Glutamatergic neuron (in vitro differentiated cells): ENCODE results near the gene LMTK3. TPM values are rescaled to one million over a fixed set of nuclear protein-coding genes. Genes with fewer than 3 reads are reported as not detected.

Experiments
- DNase-seq: peaks from one replicate; pipeline ENCODE4 v3.0.0; 2022
- H3K27ac Mint-ChIP-seq: one replicate; pipeline ENCODE4 v1.8.0; 2020; ENCODE audit warnings: mild to moderate bottlenecking, mixed read lengths, inconsistent platforms; ENCODE audit not compliant: unreplicated experiment
- H3K27me3 Mint-ChIP-seq: one replicate; pipeline ENCODE4 v1.8.0; 2020; ENCODE audit warnings: mild to moderate bottlenecking, moderate library complexity, mixed read lengths, inconsistent platforms; ENCODE audit not compliant: unreplicated experiment
- H3K36me3 Mint-ChIP-seq: one replicate; pipeline ENCODE4 v1.8.0; 2020; ENCODE audit warnings: mild to moderate bottlenecking, mixed read lengths, inconsistent platforms; ENCODE audit not compliant: unreplicated experiment
- H3K4me1 Mint-ChIP-seq: one replicate; pipeline ENCODE4 v1.8.0; 2020; ENCODE audit warnings: mild to moderate bottlenecking, low read depth, mixed read lengths, inconsistent platforms; ENCODE audit not compliant: unreplicated experiment
- H3K4me3 Mint-ChIP-seq: one replicate; pipeline ENCODE4 v1.8.0; 2020; ENCODE audit warnings: mild to moderate bottlenecking, mixed read lengths, inconsistent platforms; ENCODE audit not compliant: unreplicated experiment
- H3K9me3 Mint-ChIP-seq: one replicate; pipeline ENCODE4 v1.8.0; 2020; ENCODE audit warnings: mild to moderate bottlenecking, moderate library complexity, mixed read lengths, inconsistent platforms; ENCODE audit not compliant: unreplicated experiment
- total RNA-seq: library from RNA; stranded (reverse); fragmentation: NEBNext Ultra II Directional; extraction: Animal tissue kit (Norgen Biotek cat#: 25700); gene quantifications from one replicate; pipeline ENCODE4 v1.2.1, GENCODE V29; 2021; ENCODE audit not compliant: unreplicated experiment
- TF ChIP-seq, protein P1 (sequence below): fragments of 200-600 bp; sonication (generic); IDR thresholded peaks from one replicate; pipeline ENCODE4 v1.5.0; 2021; ENCODE audit not compliant: partially characterized antibody, unreplicated experiment

LMTK3 gene
- total RNA-seq, 1 donor from 2014 or later: 36.3 TPM

DNA sequence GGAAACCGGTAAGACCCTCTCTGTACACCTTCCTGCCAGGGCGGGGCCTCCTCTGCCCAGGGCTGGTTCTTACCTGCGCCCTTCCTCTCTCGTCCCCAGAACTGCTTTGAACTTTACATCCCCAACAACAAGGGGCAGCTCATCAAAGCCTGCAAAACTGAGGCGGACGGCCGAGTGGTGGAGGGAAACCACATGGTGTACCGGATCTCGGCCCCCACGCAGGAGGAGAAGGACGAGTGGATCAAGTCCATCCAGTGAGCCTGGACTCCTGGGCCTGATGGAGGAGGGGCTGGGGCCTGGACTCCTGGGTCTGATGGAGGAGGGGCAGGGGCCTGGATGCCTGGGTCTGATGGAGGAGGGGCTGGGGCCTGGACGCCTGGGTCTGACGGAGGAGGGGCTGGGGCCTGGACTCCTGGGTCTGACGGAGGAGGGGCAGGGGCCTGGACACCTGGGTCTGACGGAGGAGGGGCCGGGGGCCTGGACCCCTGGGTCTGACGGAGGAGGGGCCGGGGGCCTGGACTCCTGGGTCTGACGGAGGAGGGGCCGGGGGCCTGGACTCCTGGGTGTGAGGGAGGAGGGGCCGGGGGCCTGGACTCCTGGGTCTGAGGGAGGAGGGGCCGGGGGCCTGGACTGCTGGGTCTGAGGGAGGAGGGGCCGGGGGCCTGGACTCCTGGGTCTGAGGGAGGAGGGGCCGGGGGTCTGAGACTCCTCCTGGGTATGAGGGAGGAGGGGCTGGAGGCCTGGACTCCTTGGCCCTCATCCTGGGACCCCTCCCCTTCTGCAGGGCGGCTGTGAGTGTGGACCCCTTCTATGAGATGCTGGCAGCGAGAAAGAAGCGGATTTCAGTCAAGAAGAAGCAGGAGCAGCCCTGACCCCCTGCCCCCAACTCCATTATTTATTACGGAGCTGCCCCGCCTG, 33.0 kb downstream of the LMTK3 start:
- peaks cover 22% of the 10 kb centered on the region for H3K4me1 Mint-ChIP-seq
- no peak overlapping the region for H3K4me3 Mint-ChIP-seq
- TF ChIP-seq, protein P1, sequence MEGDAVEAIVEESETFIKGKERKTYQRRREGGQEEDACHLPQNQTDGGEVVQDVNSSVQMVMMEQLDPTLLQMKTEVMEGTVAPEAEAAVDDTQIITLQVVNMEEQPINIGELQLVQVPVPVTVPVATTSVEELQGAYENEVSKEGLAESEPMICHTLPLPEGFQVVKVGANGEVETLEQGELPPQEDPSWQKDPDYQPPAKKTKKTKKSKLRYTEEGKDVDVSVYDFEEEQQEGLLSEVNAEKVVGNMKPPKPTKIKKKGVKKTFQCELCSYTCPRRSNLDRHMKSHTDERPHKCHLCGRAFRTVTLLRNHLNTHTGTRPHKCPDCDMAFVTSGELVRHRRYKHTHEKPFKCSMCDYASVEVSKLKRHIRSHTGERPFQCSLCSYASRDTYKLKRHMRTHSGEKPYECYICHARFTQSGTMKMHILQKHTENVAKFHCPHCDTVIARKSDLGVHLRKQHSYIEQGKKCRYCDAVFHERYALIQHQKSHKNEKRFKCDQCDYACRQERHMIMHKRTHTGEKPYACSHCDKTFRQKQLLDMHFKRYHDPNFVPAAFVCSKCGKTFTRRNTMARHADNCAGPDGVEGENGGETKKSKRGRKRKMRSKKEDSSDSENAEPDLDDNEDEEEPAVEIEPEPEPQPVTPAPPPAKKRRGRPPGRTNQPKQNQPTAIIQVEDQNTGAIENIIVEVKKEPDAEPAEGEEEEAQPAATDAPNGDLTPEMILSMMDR: no peak
- peak; percentile 17 for DNase-seq
- peaks cover 28% of the 10 kb centered on the region for H3K9me3 Mint-ChIP-seq
- H3K27me3 Mint-ChIP-seq: peaks cover 22% of the 10 kb centered on the region
- peaks cover 5% of the 10 kb centered on the region for H3K36me3 Mint-ChIP-seq
- no peak overlapping the region for H3K27ac Mint-ChIP-seq

DNA sequence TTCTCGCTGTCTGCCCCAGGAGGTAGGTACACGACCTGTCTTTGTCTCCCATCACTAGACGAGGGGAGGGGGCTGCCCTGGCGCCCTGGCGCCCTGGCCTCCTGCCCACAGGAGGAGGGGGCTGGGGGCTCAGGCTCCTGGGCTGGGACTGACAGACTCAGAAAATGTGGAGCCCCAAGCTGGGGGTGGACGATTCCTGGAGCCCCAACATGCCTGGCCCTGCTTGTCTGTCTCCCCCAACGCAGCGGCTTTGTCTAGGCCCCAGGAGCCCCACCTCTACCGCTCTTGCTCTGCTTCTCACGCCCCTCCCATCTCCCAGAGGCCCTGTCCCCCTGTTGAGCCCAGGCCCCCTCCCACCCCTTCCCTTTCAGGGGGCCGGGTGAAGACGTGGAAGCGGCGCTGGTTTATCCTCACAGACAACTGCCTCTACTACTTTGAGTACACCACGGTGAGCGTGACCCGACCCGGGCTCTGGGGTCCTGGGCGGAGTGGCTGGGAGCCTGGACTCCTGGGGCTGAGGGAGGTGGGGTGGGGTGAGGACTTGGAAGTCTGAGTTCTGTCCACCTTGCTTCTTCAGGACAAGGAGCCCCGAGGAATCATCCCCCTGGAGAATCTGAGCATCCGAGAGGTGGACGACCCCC, 33.8 kb downstream of the LMTK3 start:
- Mint-ChIP-seq H3K4me1 (peaks cover 19% of the 10 kb centered on the region), H3K36me3 (peaks cover 5% of the 10 kb centered on the region), H3K27ac (no peak overlapping the region)

DNA sequence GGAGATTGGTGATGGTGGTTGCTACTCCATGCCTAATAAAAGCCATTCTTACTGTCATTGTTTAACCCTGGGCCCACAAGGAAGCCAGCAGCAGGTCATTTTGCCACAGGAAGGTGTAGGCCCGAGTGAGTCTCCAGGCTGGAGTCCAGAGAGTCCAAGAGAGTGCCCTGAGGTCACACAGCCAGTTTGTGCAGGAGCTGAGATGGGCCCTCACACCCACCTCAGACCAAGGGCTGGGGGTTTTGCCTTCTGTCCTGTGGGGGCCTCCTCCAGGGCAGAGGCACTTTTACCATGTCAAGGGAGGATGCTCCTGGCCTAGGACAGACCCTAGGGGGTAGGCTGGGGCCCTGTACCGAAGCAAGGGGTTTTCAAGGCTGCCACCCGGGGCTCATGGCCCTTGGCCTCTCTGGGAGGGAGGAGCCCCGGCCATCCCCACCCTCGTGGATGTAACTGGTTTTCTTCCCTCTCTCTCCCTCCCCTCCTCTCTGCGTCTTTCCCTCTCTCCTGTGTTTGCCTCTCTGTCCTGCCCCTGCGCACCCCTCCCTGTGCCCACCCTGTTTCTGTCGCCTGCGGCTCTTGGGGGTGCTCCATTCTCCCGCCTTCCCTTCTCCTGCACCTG, 34.5 kb downstream of the LMTK3 start:
- TF ChIP-seq, protein P1: no peak
- no peak overlapping the region for H3K27ac Mint-ChIP-seq
- H3K27me3 Mint-ChIP-seq: peaks cover 22% of the 10 kb centered on the region
- no peak overlapping the region for H3K4me3 Mint-ChIP-seq
- peaks cover 5% of the 10 kb centered on the region for H3K36me3 Mint-ChIP-seq
- peaks cover 15% of the 10 kb centered on the region for H3K4me1 Mint-ChIP-seq
- DNase-seq: no peak
- peaks cover 23% of the 10 kb centered on the region for H3K9me3 Mint-ChIP-seq

More for the DNA sequence above, 33.8 kb downstream of the LMTK3 start:
- no peak overlapping the region for H3K4me3 Mint-ChIP-seq
- DNase-seq: peak; percentile 13
- peaks cover 21% of the 10 kb centered on the region for H3K27me3 Mint-ChIP-seq
- TF ChIP-seq, protein P1: no peak
- peaks cover 26% of the 10 kb centered on the region for H3K9me3 Mint-ChIP-seq

DNA sequence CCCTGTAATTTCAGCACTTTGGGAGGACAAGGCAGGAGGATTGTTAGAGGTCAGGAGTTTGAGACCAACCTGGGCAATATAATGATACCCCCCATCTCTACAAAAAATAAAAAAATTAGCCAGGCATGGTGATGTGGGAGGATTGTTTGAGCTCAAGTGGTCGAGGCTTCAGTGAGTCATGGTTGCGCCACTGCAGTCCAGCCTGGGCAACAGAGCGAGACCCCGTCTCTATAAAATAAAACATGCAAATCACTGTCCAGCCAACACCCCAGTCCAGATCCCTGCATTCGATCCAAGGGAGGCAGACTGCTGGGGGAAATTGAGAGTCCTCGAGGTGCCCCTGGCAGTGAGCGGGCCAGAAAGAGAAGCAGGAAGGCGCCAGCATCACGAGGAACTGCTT, 35.5 kb downstream of the LMTK3 start:
- peaks cover 5% of the 10 kb centered on the region for H3K36me3 Mint-ChIP-seq

More for the DNA sequence above, 35.5 kb downstream of the LMTK3 start:
- H3K27ac Mint-ChIP-seq: no peak overlapping the region
- peaks cover 11% of the 10 kb centered on the region for H3K4me1 Mint-ChIP-seq
- peaks cover 19% of the 10 kb centered on the region for H3K27me3 Mint-ChIP-seq
- TF ChIP-seq, protein P1: no peak
- no peak overlapping the region for H3K4me3 Mint-ChIP-seq
- peaks cover 16% of the 10 kb centered on the region for H3K9me3 Mint-ChIP-seq
- no peak for DNase-seq
